SU-DHL-6 (cell line): ENCODE data around the gene WDR59.

Source experiments
- EZH2phosphoT487 ChIP-seq: fragments of 200-600 bp; sonication (generic), shearing (Covaris generic); conservative IDR thresholded peaks from 2 replicates; pipeline ENCODE4 v1.6.1; 2018; ENCODE audit warnings: mild to moderate bottlenecking, antibody characterized with exemption, low read length, moderate library complexity, mixed read lengths
- TF ChIP-seq, protein P1 (sequence below): fragments of 200-600 bp; sonication (generic); IDR thresholded peaks from one replicate; pipeline ENCODE4 v1.5.1; 2017; ENCODE audit warnings: antibody characterized with exemption, mild to moderate bottlenecking, low read length, moderate library complexity; ENCODE audit not compliant: insufficient read depth, poor library complexity, severe bottlenecking

GRCh38 chr16:74874912-74875546 lies 109.9 kb downstream of the WDR59 start:
- TF ChIP-seq, protein P1, sequence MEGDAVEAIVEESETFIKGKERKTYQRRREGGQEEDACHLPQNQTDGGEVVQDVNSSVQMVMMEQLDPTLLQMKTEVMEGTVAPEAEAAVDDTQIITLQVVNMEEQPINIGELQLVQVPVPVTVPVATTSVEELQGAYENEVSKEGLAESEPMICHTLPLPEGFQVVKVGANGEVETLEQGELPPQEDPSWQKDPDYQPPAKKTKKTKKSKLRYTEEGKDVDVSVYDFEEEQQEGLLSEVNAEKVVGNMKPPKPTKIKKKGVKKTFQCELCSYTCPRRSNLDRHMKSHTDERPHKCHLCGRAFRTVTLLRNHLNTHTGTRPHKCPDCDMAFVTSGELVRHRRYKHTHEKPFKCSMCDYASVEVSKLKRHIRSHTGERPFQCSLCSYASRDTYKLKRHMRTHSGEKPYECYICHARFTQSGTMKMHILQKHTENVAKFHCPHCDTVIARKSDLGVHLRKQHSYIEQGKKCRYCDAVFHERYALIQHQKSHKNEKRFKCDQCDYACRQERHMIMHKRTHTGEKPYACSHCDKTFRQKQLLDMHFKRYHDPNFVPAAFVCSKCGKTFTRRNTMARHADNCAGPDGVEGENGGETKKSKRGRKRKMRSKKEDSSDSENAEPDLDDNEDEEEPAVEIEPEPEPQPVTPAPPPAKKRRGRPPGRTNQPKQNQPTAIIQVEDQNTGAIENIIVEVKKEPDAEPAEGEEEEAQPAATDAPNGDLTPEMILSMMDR, result no peak
- no peak for TF ChIP-seq EZH2phosphoT487
